ENCODE data around the gene BUB1. TPM values are rescaled to one million over a fixed set of nuclear protein-coding genes. Genes with fewer than 3 reads are reported as not detected.
"Not testable (repeated sequence)": the region's sequence is repeated elsewhere in the genome, so short reads cannot be mapped to it uniquely, and the experiment has no call there.

Gene BUB1
- total RNA-seq, 2 experiments from 2014 or later: 138 to 140 TPM

DNA sequence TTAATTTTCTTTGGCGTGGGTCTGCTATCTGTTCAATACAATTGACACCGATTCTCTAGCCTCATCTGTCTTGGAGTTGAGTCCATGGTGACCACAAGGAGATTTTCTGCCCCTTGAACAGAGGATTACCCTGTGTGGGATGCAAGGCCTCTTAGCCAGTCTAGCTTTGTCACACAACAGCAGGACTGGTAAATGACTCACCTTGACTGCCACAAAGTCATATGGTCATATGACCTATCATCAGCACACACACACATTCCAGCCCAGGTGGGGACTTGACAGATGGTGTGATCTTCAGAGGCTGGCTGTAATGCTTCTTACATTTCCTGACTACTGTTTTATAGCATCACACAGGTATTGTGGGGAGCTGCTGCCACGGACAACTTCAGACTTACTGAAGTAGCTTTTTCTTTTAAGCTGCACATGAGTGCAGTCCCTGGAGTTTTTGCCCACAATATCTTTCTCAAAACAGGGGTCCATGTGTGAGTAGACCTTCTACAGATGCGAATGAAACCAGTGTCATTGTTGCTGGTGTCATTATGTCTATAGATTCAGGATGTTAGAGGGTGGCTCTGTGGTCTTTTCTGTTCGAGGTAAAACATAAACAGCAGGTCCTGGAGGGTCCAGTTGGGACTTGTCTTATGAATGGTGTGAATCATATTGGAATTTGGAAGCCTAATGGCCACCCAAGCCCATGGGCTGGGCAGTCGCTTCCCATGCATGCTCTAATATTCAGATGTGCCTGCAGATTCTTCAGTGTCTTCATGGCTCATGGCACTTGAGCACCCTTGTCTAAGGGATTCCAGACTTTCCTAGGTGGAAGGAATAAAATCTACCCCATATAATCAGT, 35.9 kb upstream of the BUB1 start:
- CTCF ChIA-PET: no interaction called here
- Mint-ChIP-seq H3K27ac (no peak overlapping the region), H3K4me1 (ENCODE audit: low read depth) (peaks cover 4% of the 10 kb centered on the region), H3K4me3 (no peak overlapping the region), H3K9me3 (ENCODE audit: insufficient read depth) (no peaks in the 10 kb centered on the region), H3K27me3 (ENCODE audit: low read depth) (peaks cover 45% of the 10 kb centered on the region), H3K36me3 (ENCODE audit: low read depth) (no peaks in the 10 kb centered on the region)
- no peak for DNase-seq
- no peak for ATAC-seq
- POLR2A ChIA-PET: no interaction called here

DNA sequence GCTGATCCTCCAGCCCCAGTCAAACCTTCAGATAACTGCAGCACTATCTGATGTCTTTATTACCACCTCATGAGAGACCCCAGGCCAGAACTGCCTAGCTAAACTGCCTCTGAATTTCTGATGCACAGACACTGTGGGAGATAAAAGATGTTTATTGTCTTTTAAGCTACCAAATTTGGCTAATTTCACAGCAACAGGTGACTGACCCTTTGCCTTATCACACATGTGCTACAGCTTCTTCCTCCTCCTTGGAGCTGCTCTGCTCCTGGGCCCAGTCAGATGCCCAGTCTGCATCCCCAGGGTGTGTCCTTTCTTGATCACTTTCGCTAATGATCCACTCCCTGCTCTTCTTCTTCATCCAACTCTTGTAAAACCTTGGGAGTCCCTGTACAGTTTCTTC, 34.9 kb upstream of the BUB1 start:
- Mint-ChIP-seq H3K27ac (no peak overlapping the region), H3K4me1 (ENCODE audit: low read depth) (peaks cover 4% of the 10 kb centered on the region), H3K4me3 (no peak overlapping the region), H3K9me3 (ENCODE audit: insufficient read depth) (no peaks in the 10 kb centered on the region), H3K27me3 (ENCODE audit: low read depth) (peaks cover 49% of the 10 kb centered on the region), H3K36me3 (ENCODE audit: low read depth) (no peaks in the 10 kb centered on the region)
- ATAC-seq: no peak
- CTCF ChIA-PET: no interaction called here
- POLR2A ChIA-PET: no interaction called here
- DNase-seq: no peak

DNA sequence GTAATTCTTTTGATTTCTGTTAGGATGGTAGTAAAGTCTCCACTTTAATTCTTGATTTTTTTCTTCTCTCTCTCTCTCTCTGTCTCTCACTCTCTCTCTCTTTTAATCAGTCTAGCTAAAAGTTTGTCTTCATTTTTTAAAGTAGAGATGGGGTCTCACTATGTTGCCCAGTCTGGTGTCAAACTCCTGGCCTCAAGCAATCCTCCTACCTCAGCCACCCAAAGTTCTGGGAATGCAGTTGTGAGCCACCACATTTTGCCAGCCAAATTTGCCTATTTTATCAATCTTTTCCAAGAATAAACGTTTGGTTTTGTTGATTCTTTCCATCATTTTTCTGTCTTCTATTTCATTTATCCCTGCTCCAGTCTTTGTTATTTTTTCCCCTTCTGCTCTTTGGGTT, 30.6 kb upstream of the BUB1 start:
- POLR2A ChIA-PET: no interaction called here
- Mint-ChIP-seq H3K27me3 (ENCODE audit: low read depth) (peaks cover 57% of the 10 kb centered on the region), H3K36me3 (ENCODE audit: low read depth) (no peaks in the 10 kb centered on the region), H3K27ac (no peak overlapping the region), H3K4me3 (no peak overlapping the region), H3K4me1 (ENCODE audit: low read depth) (peaks cover 2% of the 10 kb centered on the region), H3K9me3 (ENCODE audit: insufficient read depth) (no peaks in the 10 kb centered on the region)
- no peak for DNase-seq
- CTCF ChIA-PET: no interaction called here
- no peak for ATAC-seq

DNA sequence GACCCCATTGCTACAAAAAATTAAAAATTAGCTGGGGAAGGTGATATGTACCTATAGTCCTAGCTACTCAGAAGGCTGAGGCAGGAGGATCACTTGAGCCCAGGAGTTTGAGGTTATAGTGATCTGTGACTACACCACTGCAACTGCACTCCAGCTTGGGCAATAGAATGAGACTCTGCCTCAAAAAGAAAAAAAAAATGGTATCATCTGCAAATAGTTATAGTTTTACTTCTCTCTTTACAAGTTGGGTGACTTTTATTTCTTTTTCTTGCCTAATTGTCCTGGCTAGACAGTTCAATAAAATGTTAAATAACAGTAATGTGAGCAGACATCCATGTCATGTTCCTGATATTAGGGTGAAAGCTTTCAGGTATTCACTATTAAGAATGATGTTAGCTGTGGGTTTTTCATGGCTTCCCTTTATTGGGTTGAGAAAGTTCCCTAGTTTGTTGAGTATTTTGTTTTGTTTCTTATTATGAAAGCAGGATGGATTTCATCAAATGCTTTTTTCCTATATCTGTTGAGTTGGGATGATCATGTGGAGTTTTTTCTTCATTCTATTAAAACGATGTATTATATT, 29.6 kb upstream of the BUB1 start:
- ChIA-PET POLR2A (no interaction called here), CTCF (no interaction called here)
- peaks cover 58% of the 10 kb centered on the region for H3K27me3 Mint-ChIP-seq (ENCODE audit: low read depth)

DNA sequence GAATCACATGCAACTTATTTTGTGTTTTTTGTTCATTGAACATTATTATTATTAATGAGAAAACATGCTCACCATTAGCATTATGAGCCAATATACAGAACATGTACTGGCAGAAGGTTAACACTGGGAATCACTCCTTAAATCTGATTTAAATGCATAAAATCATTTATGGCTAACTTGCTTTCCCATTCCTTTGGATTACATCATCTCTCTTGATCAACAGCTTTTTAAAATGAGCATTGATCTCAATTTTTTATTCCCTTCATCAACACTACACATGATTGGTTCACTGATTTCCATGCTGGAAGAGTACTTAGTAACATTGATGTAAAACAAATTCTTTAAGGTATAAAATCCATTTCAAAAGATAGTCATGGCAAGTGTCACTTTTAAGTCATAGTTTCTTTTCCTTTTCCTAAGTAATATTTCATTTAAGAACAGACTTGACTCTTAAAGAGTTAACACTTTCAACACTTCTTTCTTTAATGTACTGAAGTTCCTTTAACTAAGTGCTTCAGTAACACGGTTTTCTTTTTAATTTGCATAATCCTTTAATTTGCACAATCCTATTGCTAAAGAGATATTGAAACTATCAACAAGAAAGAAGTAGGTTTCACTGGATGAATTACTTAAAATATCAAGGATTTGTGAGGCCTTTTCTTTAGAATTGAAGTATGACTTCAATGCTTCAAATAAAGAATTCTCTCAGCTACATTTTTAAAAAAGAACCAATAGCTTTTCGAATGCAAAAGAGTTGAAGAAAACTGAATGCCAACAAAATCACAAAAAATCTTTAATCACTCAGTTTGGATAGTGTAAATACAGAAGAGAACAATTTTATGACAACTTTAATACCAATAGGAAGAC, 24.9 kb upstream of the BUB1 start:
- H3K27me3 Mint-ChIP-seq (ENCODE audit: low read depth): peaks cover 35% of the 10 kb centered on the region
- ChIA-PET POLR2A (no interaction called here), CTCF (no interaction called here)
- H3K27ac Mint-ChIP-seq: no peak overlapping the region
- H3K4me1 Mint-ChIP-seq (ENCODE audit: low read depth): no peaks in the 10 kb centered on the region
- no peak for DNase-seq
- no peak overlapping the region for H3K4me3 Mint-ChIP-seq
- no peaks in the 10 kb centered on the region for H3K9me3 Mint-ChIP-seq (ENCODE audit: insufficient read depth)
- no peaks in the 10 kb centered on the region for H3K36me3 Mint-ChIP-seq (ENCODE audit: low read depth)
- ATAC-seq: no peak

More for the DNA sequence above, 29.6 kb upstream of the BUB1 start:
- Mint-ChIP-seq H3K4me3 (no peak overlapping the region), H3K9me3 (ENCODE audit: insufficient read depth) (no peaks in the 10 kb centered on the region), H3K4me1 (ENCODE audit: low read depth) (no peaks in the 10 kb centered on the region), H3K36me3 (ENCODE audit: low read depth) (no peaks in the 10 kb centered on the region), H3K27ac (no peak overlapping the region)
- no peak for DNase-seq
- no peak for ATAC-seq

DNA sequence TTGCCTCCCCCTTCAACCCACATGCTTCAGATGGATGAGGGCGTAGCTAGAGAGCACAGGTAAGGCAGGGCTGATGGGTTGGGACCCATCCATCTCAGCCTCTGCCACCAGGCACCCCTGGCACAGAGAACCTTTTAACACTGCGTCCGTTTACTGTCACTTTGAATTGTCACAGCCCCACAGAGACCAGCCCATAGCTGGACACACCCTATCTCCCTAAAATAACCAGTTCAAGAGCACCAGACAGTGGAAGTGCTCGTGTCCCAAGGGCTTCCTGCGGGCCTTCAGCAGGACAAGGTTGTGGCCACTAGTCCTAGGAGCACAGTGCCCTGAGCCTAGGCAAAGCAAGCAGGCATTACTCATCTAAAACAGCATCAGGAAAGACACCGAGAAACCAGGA, 20.4 kb upstream of the BUB1 start:
- H3K4me1 Mint-ChIP-seq (ENCODE audit: low read depth); H3K27me3 Mint-ChIP-seq (ENCODE audit: low read depth): not testable (repeated sequence)

DNA sequence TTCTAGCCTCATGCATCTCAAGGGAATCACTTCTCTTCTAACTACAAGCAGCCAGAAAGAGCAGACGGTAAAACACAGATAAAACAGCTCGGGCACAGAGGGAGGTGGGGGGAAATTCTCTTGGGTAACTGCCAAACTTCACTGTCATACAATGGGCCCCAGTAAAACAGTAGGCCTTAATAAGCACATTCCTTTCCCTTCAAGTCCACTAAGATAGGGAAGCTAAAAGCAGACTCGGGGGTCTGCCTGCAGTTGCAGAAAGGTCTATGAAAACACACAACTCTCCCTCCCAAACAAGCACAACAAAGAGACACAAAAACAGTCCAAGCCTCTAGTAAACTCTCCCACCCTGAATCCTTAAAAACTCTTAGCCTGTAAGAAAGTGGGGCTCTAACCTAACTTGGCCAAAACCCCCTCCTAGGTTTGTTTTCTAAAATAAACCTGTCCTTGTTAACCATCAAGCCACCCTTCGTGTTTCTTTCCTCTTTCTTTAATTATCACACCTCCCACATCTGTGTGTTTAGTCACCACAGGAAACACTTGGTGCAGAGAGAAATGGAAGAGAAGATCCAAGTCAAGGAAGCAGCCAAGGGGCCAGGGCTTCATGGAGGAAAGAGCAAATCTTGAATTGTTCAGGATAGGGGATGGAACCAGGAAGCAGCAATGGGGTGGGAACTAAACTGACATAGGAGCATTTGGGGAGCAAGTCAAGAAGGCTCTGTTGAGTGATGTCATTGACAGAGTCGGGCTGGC, 17.5 kb upstream of the BUB1 start:
- H3K36me3 Mint-ChIP-seq (ENCODE audit: low read depth); H3K27ac Mint-ChIP-seq; H3K4me1 Mint-ChIP-seq (ENCODE audit: low read depth); DNase-seq; H3K9me3 Mint-ChIP-seq (ENCODE audit: insufficient read depth); CTCF ChIA-PET; ATAC-seq; H3K4me3 Mint-ChIP-seq: not testable (repeated sequence)
- POLR2A ChIA-PET: interaction anchor here (1.1 kb wide), 1 partner anchor 17 kb away, joined by 3 read pairs; no protein-coding TSS in a partner anchor
- peaks cover 14% of the 10 kb centered on the region for H3K27me3 Mint-ChIP-seq (ENCODE audit: low read depth)

More for the DNA sequence above, 20.4 kb upstream of the BUB1 start:
- H3K4me3 Mint-ChIP-seq; H3K9me3 Mint-ChIP-seq (ENCODE audit: insufficient read depth); H3K36me3 Mint-ChIP-seq (ENCODE audit: low read depth); POLR2A ChIA-PET; H3K27ac Mint-ChIP-seq; DNase-seq; ATAC-seq; CTCF ChIA-PET: not testable (repeated sequence)

DNA sequence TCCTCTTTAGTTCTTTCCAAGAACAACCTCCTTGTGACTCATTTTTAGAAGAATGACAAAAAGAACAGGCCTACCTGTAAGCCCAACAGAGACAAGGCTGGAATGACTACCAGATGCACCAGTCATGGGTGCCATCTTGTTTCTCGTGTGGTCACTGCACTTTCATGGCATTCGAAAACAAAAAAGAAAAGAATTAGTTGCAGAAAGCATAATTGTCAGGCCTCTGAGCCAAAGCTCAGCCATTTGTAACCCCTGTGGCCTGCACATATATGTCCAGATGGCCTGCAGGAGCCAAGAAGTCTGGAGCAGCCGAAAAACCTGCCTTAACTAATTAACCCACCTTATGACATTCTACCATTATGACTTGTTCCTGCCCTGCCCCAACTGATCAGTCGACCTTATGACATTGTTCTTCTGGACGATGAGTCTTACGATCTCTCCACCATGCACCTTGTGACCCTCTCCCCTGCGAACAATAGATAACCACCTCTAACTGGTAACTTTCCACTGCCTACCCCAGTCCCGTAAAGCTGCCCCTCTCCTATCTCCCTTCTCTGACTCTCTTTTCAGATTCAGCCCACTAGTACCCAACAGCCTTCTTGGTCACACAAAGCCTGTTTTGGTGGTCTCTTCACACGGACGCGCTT, 13.9 kb upstream of the BUB1 start:
- Mint-ChIP-seq H3K36me3 (ENCODE audit: low read depth) (peaks cover 3% of the 10 kb centered on the region), H3K27ac (no peak overlapping the region), H3K9me3 (ENCODE audit: insufficient read depth) (peaks cover 15% of the 10 kb centered on the region), H3K4me3 (no peak overlapping the region), H3K27me3 (ENCODE audit: low read depth) (peaks cover 19% of the 10 kb centered on the region), H3K4me1 (ENCODE audit: low read depth) (peaks cover 5% of the 10 kb centered on the region)
- ChIA-PET CTCF (no interaction called here), POLR2A (no interaction called here)
- ATAC-seq (no peak), DNase-seq (no peak)

DNA sequence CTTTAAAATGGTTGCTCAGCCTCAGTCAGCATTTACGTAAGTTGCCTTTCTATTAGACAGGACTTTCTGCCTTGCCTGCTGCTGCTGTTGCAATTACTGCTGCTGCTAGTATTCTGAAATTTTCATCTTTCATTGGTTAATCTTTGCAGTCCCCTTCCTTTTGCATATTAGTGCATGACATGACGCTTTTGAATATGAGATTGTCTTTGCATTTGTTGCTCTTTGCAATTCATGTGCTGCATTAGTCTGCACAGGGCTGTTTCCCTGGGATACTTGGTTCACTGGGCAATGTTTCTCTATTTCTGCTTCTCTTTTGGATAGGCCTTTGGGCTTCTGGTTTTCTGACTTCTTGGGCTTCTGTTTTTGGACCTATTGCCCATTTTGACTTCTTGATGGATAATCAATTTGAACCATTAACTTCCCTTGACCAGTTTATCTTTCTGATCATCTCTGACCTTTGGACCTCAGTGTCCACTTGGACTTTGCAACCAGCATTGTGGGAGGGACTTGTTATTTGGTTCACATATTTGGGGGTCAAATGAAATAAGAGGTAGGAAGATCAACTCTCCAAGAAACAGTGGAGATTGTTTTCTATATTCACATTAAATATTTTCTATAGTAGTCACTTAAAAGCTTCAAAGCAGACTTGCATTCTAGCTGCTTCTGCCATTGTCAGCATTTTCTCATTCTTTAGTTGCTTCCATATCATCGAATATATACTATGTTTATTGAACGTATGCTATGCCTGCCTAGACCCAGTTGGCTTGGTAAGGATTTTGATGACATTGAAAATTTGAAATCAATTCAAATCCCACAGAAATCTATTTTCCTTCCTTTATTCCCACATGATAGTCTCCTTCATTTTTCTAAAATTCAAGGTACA, 12.5 kb upstream of the BUB1 start:
- ATAC-seq (no peak), DNase-seq (no peak)
- H3K27ac Mint-ChIP-seq: no peak overlapping the region
- ChIA-PET POLR2A (no interaction called here), CTCF (no interaction called here)
- H3K9me3 Mint-ChIP-seq (ENCODE audit: insufficient read depth): peaks cover 21% of the 10 kb centered on the region
- peaks cover 3% of the 10 kb centered on the region for H3K36me3 Mint-ChIP-seq (ENCODE audit: low read depth)
- H3K4me1 Mint-ChIP-seq (ENCODE audit: low read depth): peaks cover 2% of the 10 kb centered on the region
- peaks cover 20% of the 10 kb centered on the region for H3K27me3 Mint-ChIP-seq (ENCODE audit: low read depth)
- no peak overlapping the region for H3K4me3 Mint-ChIP-seq

DNA sequence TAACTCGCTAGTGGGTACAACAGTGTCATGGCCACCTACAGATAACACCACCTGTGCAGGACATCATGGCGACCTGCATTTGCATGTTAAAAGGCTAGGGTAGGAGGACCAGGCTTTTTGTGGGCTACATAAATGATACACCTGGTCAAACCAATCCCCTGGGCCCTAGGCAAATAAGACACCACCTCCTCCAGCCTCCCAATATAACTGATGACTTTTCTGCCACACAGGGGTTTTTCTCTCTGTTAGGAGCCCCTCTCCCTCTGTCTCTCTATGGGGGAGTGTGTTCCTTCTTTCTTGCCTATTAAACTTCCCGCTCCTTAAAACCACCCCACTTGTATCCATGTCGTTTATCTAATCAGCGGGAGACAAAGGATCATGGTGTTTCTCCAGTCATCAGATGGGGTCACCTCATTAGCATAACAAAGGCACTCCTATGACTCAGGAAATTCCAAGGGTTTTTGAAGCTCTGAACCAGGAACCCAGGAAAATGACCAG, 10.8 kb upstream of the BUB1 start:
- Mint-ChIP-seq H3K4me3 (no peak overlapping the region), H3K4me1 (ENCODE audit: low read depth) (no peaks in the 10 kb centered on the region), H3K36me3 (ENCODE audit: low read depth) (peaks cover 3% of the 10 kb centered on the region), H3K9me3 (ENCODE audit: insufficient read depth) (peaks cover 21% of the 10 kb centered on the region), H3K27ac (no peak overlapping the region), H3K27me3 (ENCODE audit: low read depth) (peaks cover 27% of the 10 kb centered on the region)
- ATAC-seq (no peak), DNase-seq (no peak)
- CTCF ChIA-PET: no interaction called here
- POLR2A ChIA-PET: interaction anchor here (0.6 kb wide), 1 partner anchor 60 kb away, joined by 3 read pairs; no protein-coding TSS in a partner anchor

Data from activated CD8-positive, alpha-beta T cell treated with anti-CD3 and anti-CD28 coated beads, Interleukin-2, amount 10 ng/mL, durations not matched to agents 7 days and 5 days (primary cell).